GM20431 (cell line): ENCODE measurements around the gene HIGD1B.

ENCODE experiments used
- in situ Hi-C: fragments of 300-500 bp; cut with MseI, MboI; formaldehyde crosslinking; loops from one replicate; pipeline ENCODE4 v1.15.0; 2020; ENCODE audit warnings: low sequenced_read_pairs; ENCODE audit not compliant: unreplicated experiment

Gene HIGD1B

GRCh38 chr17:44872131-44872768 is 24.6 kb downstream of the HIGD1B start:
- in situ Hi-C loops: no loop called here

GRCh38 chr17:44875761-44876160 is 28.1 kb downstream of the HIGD1B start:
- in situ Hi-C loops: no loop called here

- in situ Hi-C loops: no loop called here
Measured at GRCh38 chr17:44877121-44877520, 29.4 kb downstream of the HIGD1B start.

GRCh38 chr17:44878627-44879221 is 31.0 kb downstream of the HIGD1B start:
- in situ Hi-C loops: no loop called here

- in situ Hi-C loops: no loop called here
Measured at GRCh38 chr17:44879376-44879775, 31.7 kb downstream of the HIGD1B start.

GRCh38 chr17:44880062-44880461 is 32.4 kb downstream of the HIGD1B start:
- in situ Hi-C loops: no loop called here

- in situ Hi-C loops: no loop called here
Measured at GRCh38 chr17:44881145-44881544, 33.5 kb downstream of the HIGD1B start.

- in situ Hi-C loops: no loop called here
Measured at GRCh38 chr17:44884941-44885340, 37.3 kb downstream of the HIGD1B start.

- in situ Hi-C loops: no loop called here
Measured at GRCh38 chr17:44887016-44887415, 39.3 kb downstream of the HIGD1B start.

- in situ Hi-C loops: no loop called here
Measured at GRCh38 chr17:44887971-44888954, 40.6 kb downstream of the HIGD1B start.

GRCh38 chr17:44889003-44889402 is 41.3 kb downstream of the HIGD1B start:
- in situ Hi-C loops: no loop called here

GRCh38 chr17:44892250-44892649 is 44.6 kb downstream of the HIGD1B start:
- in situ Hi-C loops: no loop called here

GRCh38 chr17:44894642-44895041 is 47.0 kb downstream of the HIGD1B start:
- in situ Hi-C loops: no loop called here

- in situ Hi-C loops: no loop called here
Measured at GRCh38 chr17:44898768-44899073, 51.0 kb downstream of the HIGD1B start.

GRCh38 chr17:44899074-44899782 is 51.5 kb downstream of the HIGD1B start, which contains the start of gene EFTUD2:
TSS of gene EFTUD2 (minus strand) at chr17:44899445. CDS start at chr17:44894521, 4,924 bp downstream.
- in situ Hi-C loops: no loop called here
